NCI-H748 treated with DMSO at 0.1 percent for 48 hours (cell line): ENCODE data around the gene CDH1.
A peak's percentile ranks its signal among the peaks of the same experiment; 100 is the strongest.

Experiments
- DNase-seq: peaks from one replicate; lab custom pipeline; 2025; lab: John Stamatoyannopoulos, UW

The CDH1 gene

GRCh38 chr16:68732042-68732680, 4.9 kb upstream of the CDH1 start:
- peak; percentile 22 for DNase-seq

GRCh38 chr16:68732741-68733399, 4.2 kb upstream of the CDH1 start:
- DNase-seq = no peak

GRCh38 chr16:68733570-68733969, 3.5 kb upstream of the CDH1 start:
- DNase-seq = no peak

GRCh38 chr16:68734782-68735181, 2.3 kb upstream of the CDH1 start:
- no peak for DNase-seq

DNA sequence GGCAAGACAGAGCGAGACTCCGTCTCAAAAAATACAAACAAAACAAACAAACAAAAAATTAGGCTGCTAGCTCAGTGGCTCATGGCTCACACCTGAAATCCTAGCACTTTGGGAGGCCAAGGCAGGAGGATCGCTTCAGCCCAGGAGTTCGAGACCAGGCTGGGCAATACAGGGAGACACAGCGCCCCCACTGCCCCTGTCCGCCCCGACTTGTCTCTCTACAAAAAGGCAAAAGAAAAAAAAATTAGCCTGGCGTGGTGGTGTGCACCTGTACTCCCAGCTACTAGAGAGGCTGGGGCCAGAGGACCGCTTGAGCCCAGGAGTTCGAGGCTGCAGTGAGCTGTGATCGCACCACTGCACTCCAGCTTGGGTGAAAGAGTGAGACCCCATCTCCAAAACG, 531 bp upstream of the CDH1 start:
- no peak for DNase-seq

- DNase-seq = no peak
Measured at GRCh38 chr16:68737730-68738629, 888 bp downstream of the CDH1 start.

GRCh38 chr16:68739964-68740627, 3.0 kb downstream of the CDH1 start:
- no peak for DNase-seq

DNA sequence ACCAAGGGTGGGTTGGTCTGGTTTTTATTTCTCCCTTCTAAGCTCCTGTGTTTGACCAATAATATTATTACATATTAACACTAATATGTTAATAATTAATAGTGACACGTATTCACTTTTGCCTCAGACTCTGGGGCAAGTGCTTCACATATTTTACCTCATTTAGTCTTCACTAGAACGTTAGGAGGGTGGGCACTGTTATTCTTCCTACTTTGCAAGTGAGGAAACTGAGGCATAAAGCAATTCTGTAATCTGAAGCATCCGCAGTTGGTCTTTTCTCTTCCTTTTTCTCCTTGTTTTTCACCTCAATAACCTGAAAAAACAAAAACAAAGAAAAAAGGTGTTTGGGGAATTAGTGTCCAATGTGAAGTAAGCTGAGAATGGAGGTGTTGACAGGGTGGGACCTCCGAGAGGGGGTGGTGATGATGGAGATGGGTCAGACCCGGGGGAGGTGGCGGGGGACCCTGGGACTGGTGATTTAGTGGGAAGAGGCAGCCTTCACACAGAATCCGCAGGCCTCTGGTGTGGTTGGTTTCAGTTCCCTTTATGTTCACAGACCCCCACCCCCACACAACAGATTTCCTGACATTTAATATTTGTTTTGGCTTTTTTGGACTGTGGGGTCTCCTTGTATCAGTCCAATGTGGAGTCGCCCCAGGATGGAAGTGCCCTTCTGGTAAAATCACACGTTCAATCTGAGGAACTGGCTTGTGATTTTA, 3.7 kb downstream of the CDH1 start:
- no peak for DNase-seq

- DNase-seq = no peak
Measured at GRCh38 chr16:68743664-68744063, 6.6 kb downstream of the CDH1 start.

GRCh38 chr16:68744744-68745280, 7.7 kb downstream of the CDH1 start:
- DNase-seq = peak; percentile 84

GRCh38 chr16:68746951-68747350, 9.9 kb downstream of the CDH1 start:
- DNase-seq = no peak

DNA sequence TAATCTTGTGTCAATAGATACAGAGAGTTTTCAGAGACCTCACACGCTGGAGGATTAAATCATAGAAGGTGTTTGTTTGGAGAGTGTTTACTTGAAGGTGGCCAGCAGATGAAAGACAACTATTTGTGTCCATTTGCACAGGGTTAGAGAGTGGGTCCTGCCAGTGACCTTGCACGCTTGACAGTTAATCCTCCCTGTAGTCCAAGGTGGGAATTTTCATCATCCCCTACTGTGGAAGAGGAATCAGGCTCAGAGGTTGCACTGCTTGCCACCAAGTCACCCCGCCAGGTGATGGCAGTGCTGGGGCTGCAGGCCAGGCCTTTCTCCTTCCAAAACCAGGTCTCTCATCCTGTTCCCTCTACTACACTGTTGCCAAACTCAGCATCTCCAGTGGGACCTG, 12.3 kb downstream of the CDH1 start:
- DNase-seq = no peak

DNA sequence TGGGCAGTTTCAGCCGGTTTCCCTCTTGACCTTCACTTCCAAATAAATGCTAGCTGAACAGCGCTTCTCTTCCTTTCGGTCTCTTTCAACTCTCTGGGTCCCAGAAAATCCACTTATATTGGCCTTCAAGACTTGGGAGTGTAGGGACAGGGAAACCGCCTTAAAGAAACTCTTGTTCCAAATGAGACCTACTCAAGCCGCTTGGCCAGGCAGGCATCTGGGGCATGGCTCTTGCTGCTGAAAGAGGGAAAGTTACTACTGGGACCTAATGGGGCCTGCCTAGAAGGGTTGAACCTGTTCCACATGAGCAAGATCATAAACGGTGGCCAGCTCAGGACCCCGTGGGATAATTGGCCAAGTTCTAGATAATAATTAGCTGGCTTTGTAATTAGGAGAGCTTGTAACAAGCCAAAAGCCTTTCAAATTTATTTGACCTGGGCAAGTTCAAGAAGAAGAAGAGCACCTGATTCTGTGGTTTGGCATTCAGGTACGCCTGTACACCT, 13.2 kb downstream of the CDH1 start:
- no peak for DNase-seq

GRCh38 chr16:68751160-68751559, 14.1 kb downstream of the CDH1 start:
- no peak for DNase-seq

DNA sequence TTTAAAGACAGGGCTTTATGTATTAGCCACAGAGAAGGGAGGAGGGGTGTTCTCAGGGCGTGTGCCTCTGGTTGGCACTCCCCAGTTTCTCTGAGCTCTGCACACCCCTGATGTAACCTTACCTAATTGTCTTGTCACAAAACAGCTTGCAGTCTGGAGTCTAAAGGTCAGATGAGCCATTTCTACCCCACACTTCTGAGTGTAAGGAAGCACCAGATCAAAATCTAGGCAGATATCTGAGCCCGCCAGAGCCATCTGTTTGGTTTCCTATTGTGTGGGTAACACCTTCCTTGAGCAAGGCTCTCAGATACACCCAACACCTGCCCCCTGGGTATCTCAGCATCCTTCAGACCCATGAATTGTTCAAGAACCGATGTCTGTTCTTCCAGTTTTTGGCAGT, 15.5 kb downstream of the CDH1 start:
- no peak for DNase-seq

DNA sequence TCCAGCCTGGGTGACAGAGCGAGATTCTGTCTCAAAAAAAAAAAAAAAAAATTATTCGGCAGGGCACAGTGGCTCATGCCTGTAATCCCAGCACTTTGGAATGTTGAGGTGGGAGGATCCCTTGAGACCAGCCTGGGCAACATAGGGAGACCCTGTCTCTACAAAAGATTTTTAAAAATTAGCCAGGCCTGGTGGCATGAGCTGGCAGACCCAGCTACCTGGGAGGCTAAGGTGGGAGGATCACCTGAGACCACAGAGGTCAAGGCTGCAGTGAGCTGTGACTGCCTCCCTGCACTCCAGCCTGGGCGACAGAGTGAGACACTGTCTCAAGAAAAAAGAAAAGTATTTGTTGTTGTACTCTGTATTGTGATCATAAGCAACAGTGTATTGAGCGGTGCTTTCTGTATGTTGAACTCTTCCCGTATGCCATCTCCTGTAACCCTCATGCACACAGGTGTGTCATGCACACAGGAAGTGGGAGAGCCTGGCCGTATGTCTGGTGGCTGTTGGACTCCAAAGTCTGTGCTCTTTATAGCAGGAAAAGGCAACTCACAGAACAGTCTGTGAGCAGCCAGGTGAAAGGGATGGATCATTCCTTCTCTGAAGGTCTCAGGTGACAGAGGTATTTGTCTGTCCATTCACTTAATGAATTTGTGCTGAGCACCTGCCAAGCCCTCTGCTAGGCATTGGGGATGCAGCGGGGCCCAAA, 17.1 kb downstream of the CDH1 start:
- no peak for DNase-seq

GRCh38 chr16:68756239-68756915, 19.3 kb downstream of the CDH1 start:
- no peak for DNase-seq

- DNase-seq = no peak
Measured at GRCh38 chr16:68757625-68757935, 20.5 kb downstream of the CDH1 start.

DNA sequence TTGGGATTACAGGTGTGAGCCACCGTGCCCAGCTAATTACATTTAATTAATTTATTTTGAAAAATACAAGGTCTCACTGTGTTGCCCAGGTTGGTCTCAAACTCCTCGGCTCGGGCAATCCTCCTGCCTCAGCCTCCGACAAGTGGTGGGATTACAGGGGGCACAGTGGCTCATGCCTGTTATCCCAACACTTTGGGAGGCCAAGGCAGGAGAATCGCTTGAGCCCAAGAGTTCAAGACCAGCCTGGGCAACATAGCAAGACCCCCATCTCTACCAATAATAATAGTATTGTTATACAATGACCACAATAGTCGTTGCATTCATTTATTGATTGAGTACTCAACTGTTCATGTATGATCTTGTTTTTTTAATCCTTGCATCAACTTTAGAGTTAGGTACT, 22.0 kb downstream of the CDH1 start:
- DNase-seq = no peak

DNA sequence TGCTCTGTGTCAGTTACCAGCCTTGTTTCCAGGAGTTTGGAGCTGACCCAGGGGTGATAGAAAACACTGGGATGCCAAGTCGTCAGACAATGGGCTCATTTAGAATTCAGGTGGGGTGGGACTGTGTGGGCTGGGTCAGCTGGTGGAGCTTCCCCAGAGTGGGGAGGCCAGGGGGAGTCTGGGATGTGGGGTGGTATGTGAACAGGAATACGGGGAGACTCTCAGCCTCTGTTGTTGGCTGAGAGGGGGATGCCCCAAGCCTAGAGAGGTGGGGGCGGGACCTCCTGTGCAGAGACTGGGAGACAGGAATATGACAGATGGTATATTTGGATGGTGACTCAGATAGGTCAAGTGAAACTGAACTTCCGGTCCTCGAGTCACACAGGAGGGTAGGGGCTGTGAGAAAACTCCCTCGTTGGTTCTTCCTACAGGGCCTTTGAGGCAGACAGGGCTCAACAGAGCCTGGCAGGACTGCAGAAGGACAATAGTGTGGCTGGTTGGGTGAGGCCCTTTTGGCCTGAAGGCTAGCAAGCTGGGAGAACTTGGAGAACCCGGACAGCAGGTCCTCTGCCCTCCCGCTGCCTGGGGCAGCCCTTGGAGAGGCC, 23.7 kb downstream of the CDH1 start:
- no peak for DNase-seq
